Mucosa of stomach (tissue), 1 donor: ENCODE results near the gene ASPDH.
A peak's percentile ranks its signal among the peaks of the same experiment; 100 is the strongest.

Experiments
- H3K27me3 ChIP-seq: one replicate; pipeline ENCODE4 v1.7.0; 2013; ENCODE audit warnings: mild to moderate bottlenecking, low read length; ENCODE audit not compliant: control insufficient read depth, insufficient read depth
- H3K36me3 ChIP-seq: one replicate; pipeline ENCODE4 v1.7.0; 2013; ENCODE audit warnings: low read length; ENCODE audit not compliant: control insufficient read depth, insufficient read depth
- H3K4me1 ChIP-seq: one replicate; pipeline ENCODE4 v1.7.0; 2013; ENCODE audit warnings: mild to moderate bottlenecking, low read length; ENCODE audit not compliant: control insufficient read depth, insufficient read depth
- H3K4me3 ChIP-seq: one replicate; pipeline ENCODE4 v1.7.0; 2013; ENCODE audit warnings: low read length
- H3K9ac ChIP-seq: one replicate; pipeline ENCODE4 v1.7.0; 2013; ENCODE audit warnings: mild to moderate bottlenecking, low read length, moderate library complexity
- H3K9me3 ChIP-seq: one replicate; pipeline ENCODE4 v1.7.0; 2013; ENCODE audit warnings: mild to moderate bottlenecking, low read length, moderate library complexity; ENCODE audit not compliant: control insufficient read depth
- donor health status: Pancreatic carcinoma.

The ASPDH gene

GRCh38 chr19:50513746-50514345 is at the start of gene ASPDH:
TSS of gene ASPDH (minus strand) at chr19:50513913. CDS start at chr19:50513823, 90 bp downstream.
- Histone ChIP-seq H3K36me3 (no peaks in the 10 kb centered on the region), H3K9me3 (no peaks in the 10 kb centered on the region), H3K4me3 (no peak within 1 kb of the TSS), H3K9ac (no peak within 1 kb of the TSS), H3K27me3 (no peaks in the 10 kb centered on the region), H3K4me1 (peaks cover 8% of the 10 kb centered on the region)

GRCh38 chr19:50562996-50563395 is 49.3 kb upstream of the ASPDH start:
- H3K9me3 ChIP-seq: no peaks in the 10 kb centered on the region
- H3K36me3 ChIP-seq: no peaks in the 10 kb centered on the region
- peaks cover 42% of the 10 kb centered on the region for H3K27me3 ChIP-seq
- H3K4me1 ChIP-seq: no peaks in the 10 kb centered on the region
- H3K9ac ChIP-seq: no peak overlapping the region
- no peak overlapping the region for H3K4me3 ChIP-seq

- peaks cover 42% of the 10 kb centered on the region for H3K27me3 ChIP-seq
- no peaks in the 10 kb centered on the region for H3K4me1 ChIP-seq
- no peaks in the 10 kb centered on the region for H3K9me3 ChIP-seq
- no peaks in the 10 kb centered on the region for H3K36me3 ChIP-seq
- H3K4me3 ChIP-seq: no peak overlapping the region
- H3K9ac ChIP-seq: no peak overlapping the region
These were observed 48.6 kb upstream of the ASPDH start for GRCh38 chr19:50562329-50562728.

DNA sequence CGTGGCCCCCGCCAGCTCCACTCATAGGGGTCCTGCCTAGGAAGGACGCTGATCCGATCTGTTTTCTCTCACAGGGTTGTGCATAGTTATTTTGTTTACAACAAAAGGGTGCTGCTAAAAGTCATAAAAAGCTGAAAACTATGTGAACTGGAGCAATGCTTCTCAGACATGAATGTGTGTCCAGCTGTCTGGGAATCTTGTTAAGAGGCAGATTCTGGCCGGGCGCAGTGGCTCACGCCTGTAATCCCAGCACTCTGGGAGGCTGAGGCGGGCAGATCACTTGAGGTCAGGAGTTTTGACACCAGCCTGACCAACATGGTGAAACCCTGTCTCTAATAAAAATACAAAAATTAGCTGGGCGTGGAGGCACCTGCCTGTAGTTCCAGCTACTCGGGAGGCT is 45.9 kb upstream of the ASPDH start:
- H3K4me3 ChIP-seq: no peak overlapping the region
- H3K4me1 ChIP-seq: peaks cover 4% of the 10 kb centered on the region
- peaks cover 42% of the 10 kb centered on the region for H3K27me3 ChIP-seq
- H3K9me3 ChIP-seq: no peaks in the 10 kb centered on the region
- no peaks in the 10 kb centered on the region for H3K36me3 ChIP-seq
- H3K9ac ChIP-seq: no peak overlapping the region

DNA sequence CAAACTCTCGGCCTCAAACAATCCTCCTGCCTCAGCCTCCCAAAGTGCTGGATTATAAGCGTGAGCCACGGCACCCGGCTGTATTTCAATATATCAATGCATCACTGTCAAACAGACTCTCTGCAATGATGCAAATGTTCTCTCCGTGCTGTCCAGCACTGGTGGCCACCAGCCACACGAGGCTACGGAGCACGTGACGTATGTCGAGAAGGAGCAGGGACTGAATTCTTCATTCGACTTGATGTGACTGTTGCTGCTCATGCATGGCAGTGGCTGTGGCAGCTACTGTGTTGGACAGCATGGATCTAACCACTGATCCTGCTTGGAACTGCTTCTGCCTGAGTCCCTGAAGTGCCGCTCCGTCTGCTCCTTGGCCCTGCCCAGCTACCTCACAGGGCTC is 44.7 kb upstream of the ASPDH start:
- no peaks in the 10 kb centered on the region for H3K9me3 ChIP-seq
- peaks cover 4% of the 10 kb centered on the region for H3K4me1 ChIP-seq
- peaks cover 37% of the 10 kb centered on the region for H3K27me3 ChIP-seq
- H3K4me3 ChIP-seq: no peak overlapping the region
- H3K9ac ChIP-seq: no peak overlapping the region
- H3K36me3 ChIP-seq: no peaks in the 10 kb centered on the region

DNA sequence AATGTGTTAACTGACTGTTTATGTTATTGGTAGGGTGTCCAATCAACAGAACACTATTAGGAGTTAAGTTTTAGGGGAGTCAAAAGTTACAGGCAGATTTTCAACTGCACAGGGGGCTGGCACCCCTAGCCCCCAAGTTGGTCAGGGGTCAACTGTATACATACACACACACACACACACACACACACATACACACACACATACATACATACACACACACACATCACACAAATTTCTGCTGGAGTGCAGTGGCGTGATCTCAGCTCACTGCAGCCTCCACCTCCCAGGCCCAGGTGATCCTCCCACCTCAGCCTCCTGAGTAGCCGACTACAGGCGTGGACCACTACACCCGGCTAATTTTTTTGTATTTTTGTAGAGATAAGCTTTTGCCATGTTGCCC is 44.3 kb upstream of the ASPDH start:
- H3K9me3 ChIP-seq: no peaks in the 10 kb centered on the region
- H3K27me3 ChIP-seq: peaks cover 35% of the 10 kb centered on the region
- no peak overlapping the region for H3K9ac ChIP-seq
- H3K36me3 ChIP-seq: no peaks in the 10 kb centered on the region
- H3K4me1 ChIP-seq: peaks cover 4% of the 10 kb centered on the region
- H3K4me3 ChIP-seq: no peak overlapping the region

DNA sequence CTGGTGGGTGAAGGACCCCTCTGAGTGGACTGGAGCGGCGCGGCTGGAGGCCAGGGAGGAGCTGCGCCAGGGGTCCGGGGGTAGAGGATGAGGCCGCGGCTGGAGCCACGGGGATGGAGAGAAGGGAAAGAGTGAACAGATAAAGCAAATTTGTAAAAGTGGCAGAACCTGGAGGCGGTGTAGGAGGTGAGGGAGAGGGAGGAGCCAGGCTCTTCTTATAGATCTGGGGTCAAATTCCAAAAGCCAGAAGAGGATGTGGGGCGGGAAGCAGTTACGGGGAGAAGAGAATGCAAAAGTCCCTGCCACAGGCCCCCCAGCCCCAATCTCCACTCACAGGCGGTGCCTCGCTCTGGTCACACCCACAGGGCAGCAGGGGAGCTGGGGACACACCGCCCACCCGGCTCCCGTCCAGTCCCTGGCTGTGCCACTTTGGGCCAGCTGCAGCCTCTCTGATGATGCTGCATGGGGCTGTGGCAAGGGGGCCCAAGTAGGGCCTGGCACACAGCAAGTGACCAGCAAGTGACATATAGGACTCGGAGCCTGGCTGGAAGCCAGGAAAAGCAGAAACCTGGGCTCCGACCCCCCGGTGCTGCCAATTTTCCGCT is 43.4 kb upstream of the ASPDH start:
- Histone ChIP-seq H3K4me3 (no peak overlapping the region), H3K27me3 (peaks cover 41% of the 10 kb centered on the region)

GRCh38 chr19:50556282-50557008 is 42.7 kb upstream of the ASPDH start:
- Histone ChIP-seq H3K4me3 (peak overlapping the region; percentile 36), H3K36me3 (no peaks in the 10 kb centered on the region), H3K9me3 (no peaks in the 10 kb centered on the region), H3K9ac (peak overlapping the region; percentile 34), H3K27me3 (peaks cover 47% of the 10 kb centered on the region), H3K4me1 (peaks cover 4% of the 10 kb centered on the region)

More for the DNA sequence above, 43.4 kb upstream of the ASPDH start:
- Histone ChIP-seq H3K36me3 (no peaks in the 10 kb centered on the region), H3K4me1 (peaks cover 4% of the 10 kb centered on the region), H3K9me3 (no peaks in the 10 kb centered on the region), H3K9ac (no peak overlapping the region)

DNA sequence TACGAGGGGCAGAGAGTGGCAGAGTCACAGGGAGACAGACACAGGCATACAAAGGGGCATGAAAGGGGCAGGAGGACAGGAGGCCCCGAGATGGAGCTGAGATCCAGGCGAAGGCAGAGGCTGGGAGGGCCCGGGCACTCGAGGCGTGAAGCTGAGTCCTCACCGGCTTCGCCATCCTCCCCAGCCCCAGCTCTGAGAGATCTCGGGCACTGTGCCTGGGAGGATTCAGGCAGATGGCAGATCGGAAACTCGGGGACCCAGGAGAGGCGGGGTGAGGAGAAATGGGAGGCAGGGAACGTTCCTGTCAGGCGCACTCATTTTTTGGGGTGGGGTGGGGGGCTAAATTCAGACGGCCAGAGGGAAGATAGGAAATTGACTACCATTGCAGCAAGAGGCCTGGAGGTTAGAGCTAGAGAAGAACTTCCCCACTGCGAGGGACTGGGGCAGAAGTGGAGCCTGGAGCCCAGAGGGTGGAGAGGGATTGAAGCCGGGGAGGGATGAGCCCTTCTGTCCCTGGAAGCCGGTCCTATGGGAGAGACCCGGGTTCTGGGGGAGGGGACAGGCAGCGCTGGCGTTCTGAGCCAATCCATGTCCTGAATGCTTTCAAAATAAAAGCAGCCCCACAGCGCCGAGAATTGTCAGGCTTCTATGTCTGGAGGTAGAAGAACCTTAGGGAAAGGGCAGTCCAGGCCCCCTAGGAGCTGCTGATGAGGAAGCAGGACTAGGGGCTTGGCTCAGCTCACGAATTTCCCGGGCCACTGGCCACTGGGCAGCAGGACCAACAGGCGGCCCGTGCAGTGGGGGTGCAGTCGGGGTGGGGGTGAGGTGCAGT is 42.0 kb upstream of the ASPDH start:
- Histone ChIP-seq H3K36me3 (no peaks in the 10 kb centered on the region), H3K27me3 (peaks cover 51% of the 10 kb centered on the region), H3K4me3 (no peak overlapping the region)

GRCh38 chr19:50555033-50555432 is 41.3 kb upstream of the ASPDH start:
- Histone ChIP-seq H3K27me3 (peaks cover 51% of the 10 kb centered on the region), H3K9ac (no peak overlapping the region)

More for the DNA sequence above, 42.0 kb upstream of the ASPDH start:
- Histone ChIP-seq H3K9me3 (no peaks in the 10 kb centered on the region), H3K4me1 (peaks cover 4% of the 10 kb centered on the region), H3K9ac (no peak overlapping the region)

DNA sequence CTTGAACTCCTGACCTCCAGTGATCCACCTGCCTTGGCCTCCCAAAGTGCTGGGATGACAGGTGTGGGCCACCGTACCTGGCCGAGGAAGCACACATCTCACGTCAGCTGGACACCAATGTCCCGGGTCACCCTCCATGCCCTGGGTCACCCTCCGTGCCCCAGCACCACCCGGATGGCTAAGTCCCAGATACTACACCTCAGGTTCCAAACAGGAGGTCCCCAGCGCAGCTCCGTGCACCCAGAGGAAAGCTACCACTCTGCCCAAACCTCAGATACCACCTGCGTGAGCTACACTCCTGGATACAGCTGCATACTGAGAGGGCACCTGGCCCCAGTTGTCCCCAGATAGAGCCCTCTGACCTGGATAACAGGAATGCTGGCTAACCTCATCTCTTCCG is 40.5 kb upstream of the ASPDH start:
- Histone ChIP-seq H3K4me1 (peaks cover 4% of the 10 kb centered on the region), H3K27me3 (peaks cover 51% of the 10 kb centered on the region)

More at GRCh38 chr19:50555033-50555432, 41.3 kb upstream of the ASPDH start:
- Histone ChIP-seq H3K4me3 (no peak overlapping the region), H3K9me3 (no peaks in the 10 kb centered on the region), H3K4me1 (peaks cover 4% of the 10 kb centered on the region), H3K36me3 (no peaks in the 10 kb centered on the region)

More for the DNA sequence above, 40.5 kb upstream of the ASPDH start:
- Histone ChIP-seq H3K9ac (no peak overlapping the region), H3K4me3 (no peak overlapping the region), H3K36me3 (no peaks in the 10 kb centered on the region), H3K9me3 (no peaks in the 10 kb centered on the region)
